Spinal cord (tissue), 10 donors: ENCODE measurements around the gene MOGAT2. TPM values are rescaled to one million over a fixed set of nuclear protein-coding genes. Genes with fewer than 3 reads are reported as not detected.

ENCODE experiments used
- DNase-seq, 6 donors: peaks; one replicate each; pipeline versions ENCODE4 v3.0.0 to v3.0.0-alpha.2; 2013 to 2015; ENCODE audit warnings: low spot score in 6 of 6, low read depth in 4 of 6
- H3K27ac ChIP-seq: one replicate; pipeline ENCODE4 v1.5.1; 2013; ENCODE audit warnings: low read depth, low read length, control low read depth
- H3K27me3 ChIP-seq: one replicate; pipeline ENCODE4 v1.6.1; 2013; ENCODE audit warnings: low read length; ENCODE audit not compliant: control insufficient read depth, insufficient read depth
- H3K36me3 ChIP-seq: one replicate; pipeline ENCODE4 v1.6.1; 2013; ENCODE audit warnings: low read length; ENCODE audit not compliant: control insufficient read depth, insufficient read depth
- H3K4me1 ChIP-seq: one replicate; pipeline ENCODE4 v1.6.1; 2013; ENCODE audit warnings: low read length; ENCODE audit not compliant: control insufficient read depth, insufficient read depth
- H3K4me3 ChIP-seq: one replicate; pipeline ENCODE4 v1.5.1; 2013; ENCODE audit warnings: low read depth, low read length, control low read depth
- H3K9me3 ChIP-seq: one replicate; pipeline ENCODE4 v1.6.1; 2013; ENCODE audit warnings: low read length; ENCODE audit not compliant: control insufficient read depth, insufficient read depth
- WGBS: methylation state at CpG from one replicate; pipeline ENCODE4 v1.1.5; 2013; ENCODE audit warnings: missing lambda C conversion rate; ENCODE audit not compliant: insufficient coverage; 5-methylcytosine and 5-hydroxymethylcytosine counted together
- polyA plus RNA-seq, 2 donors: library from polyadenylated mRNA; unstranded; fragments of 120-200 nt; gene quantifications; one replicate each; pipeline ENCODE4 v1.2.1, GENCODE V29; 2013; ENCODE audit not compliant: insufficient read length in 2 of 2
- total RNA-seq, 2 donors: library from RNA; depleted of rRNA in 1 of 2; stranded (reverse); fragments of 120-200 nt in 1 of 2; fragments of >200 nt in 1 of 2; gene quantifications; one replicate each; pipeline versions ENCODE4 v1.2.3 to v1.2.4, GENCODE V29; 2013 to 2014
- donor health status: healthy.

Gene MOGAT2
- total and polyA plus RNA-seq, 4 donors, result 0.12 to 0.29 TPM; not detected in 2

DNA sequence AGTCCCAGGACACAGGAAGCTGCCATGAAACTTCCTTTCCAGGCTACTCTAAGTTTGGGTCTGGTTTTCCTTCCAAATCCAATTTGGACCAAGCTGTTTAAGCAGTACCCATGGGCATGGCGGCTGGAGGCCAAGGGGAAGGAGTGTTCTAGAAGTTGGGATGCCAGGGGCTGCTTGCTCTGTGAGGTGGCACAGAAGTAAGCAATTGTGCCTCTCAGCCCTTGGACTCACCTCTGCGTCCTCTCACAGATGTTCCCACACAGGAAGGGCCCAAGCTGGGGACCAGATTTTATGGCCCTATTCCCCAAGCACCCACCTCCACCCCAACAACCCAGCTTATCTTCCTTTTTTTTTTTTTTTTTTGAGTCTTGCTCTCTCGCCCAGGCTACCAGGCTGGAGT, 47.5 kb downstream of the MOGAT2 start:
- H3K4me3 ChIP-seq, result no peak overlapping the region
- H3K9me3 ChIP-seq, result no peaks in the 10 kb centered on the region
- no peak for DNase-seq
- H3K27me3 ChIP-seq, result peaks cover 20% of the 10 kb centered on the region
- H3K36me3 ChIP-seq, result no peaks in the 10 kb centered on the region
- no peak overlapping the region for H3K27ac ChIP-seq
- 94% methylated on average over 2 of the region's 3 CpGs for WGBS
- peaks cover 13% of the 10 kb centered on the region for H3K4me1 ChIP-seq

DNA sequence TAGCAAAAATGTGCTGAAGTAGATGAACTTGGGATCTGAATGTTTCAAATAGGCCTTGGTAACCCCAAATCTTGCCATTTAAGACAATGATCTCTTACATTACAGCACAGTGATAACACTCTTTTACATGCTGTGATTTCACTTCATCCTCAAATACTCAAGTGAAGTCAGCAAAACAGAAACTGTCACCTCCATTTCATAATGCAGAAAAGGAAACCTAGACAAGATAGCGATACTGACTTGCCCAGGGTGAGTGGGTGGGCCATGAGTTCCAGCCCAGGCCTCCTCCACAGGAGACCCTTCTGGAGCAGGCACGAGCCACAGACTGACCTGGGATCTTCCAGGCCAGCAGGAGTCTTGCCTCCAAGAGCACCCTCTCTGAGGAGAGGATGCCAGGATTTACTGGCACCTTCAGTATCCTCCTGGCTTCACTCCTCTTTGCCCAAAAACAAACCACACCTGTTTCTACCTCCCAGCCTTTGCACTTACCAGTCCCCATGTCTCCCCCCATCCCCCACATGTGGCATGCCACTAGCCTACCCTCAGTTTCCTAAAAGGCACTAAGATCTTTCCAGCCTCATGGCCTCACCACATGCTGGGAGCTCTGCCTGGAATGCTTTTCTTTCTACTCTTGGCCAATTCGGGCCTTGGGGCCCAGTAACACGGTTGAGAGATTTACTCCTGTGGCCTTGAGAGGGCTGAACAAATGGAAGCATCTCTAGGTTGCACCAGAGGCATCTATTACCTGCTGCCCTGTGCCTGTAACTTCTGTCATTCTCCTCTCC, 49.0 kb downstream of the MOGAT2 start:
- Histone ChIP-seq H3K27me3 (peaks cover 24% of the 10 kb centered on the region), H3K9me3 (no peaks in the 10 kb centered on the region), H3K36me3 (no peaks in the 10 kb centered on the region), H3K4me1 (peaks cover 13% of the 10 kb centered on the region), H3K27ac (no peak overlapping the region), H3K4me3 (no peak overlapping the region)
- 43% methylated on average over 4 of the region's 4 CpGs for WGBS
- no peak for DNase-seq

DNA sequence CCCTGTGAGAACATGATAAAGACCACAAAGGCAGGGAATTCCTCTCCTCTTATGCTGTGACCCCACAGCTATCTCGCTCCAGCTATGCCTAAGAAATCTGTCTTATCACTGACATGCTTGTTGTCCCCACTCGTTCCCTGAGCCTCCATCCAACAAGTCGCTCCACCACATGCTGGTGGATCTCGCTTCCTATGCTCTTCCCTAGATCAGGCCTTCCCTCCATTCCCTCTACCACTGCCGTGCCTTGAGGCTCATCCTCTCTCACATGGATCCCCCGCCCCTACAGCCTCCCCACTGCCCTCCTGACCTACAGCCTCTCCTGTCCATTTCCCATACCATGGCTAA, 49.6 kb downstream of the MOGAT2 start:
- no peak for DNase-seq
- Histone ChIP-seq H3K36me3 (no peaks in the 10 kb centered on the region), H3K27ac (no peak overlapping the region), H3K4me1 (peaks cover 13% of the 10 kb centered on the region), H3K9me3 (no peaks in the 10 kb centered on the region), H3K27me3 (peaks cover 24% of the 10 kb centered on the region), H3K4me3 (no peak overlapping the region)
- 85% methylated on average over 6 of the region's 6 CpGs for WGBS

DNA sequence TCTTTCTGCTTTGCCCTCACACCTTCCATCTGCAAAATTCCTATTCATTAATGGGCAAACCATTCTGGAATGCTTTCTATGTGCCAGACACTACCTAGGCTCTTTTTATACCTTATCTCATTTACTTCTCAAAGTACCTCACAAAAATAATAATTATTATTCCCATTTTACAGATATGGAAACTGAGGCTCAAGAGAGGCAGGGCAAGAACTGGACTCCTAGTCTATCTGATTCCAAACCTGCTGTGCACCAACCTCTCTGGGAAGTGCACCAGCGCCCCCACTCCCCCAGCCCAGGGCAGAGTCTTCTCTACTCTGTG, 50.1 kb downstream of the MOGAT2 start:
- peak overlapping the region; percentile 46 for H3K4me3 ChIP-seq
- 67% methylated on average over 1 of the region's 1 CpG for WGBS
- H3K27ac ChIP-seq, result no peak overlapping the region
- no peaks in the 10 kb centered on the region for H3K36me3 ChIP-seq
- H3K9me3 ChIP-seq, result no peaks in the 10 kb centered on the region
- DNase-seq, result no peak
- peaks cover 13% of the 10 kb centered on the region for H3K4me1 ChIP-seq
- peaks cover 24% of the 10 kb centered on the region for H3K27me3 ChIP-seq

DNA sequence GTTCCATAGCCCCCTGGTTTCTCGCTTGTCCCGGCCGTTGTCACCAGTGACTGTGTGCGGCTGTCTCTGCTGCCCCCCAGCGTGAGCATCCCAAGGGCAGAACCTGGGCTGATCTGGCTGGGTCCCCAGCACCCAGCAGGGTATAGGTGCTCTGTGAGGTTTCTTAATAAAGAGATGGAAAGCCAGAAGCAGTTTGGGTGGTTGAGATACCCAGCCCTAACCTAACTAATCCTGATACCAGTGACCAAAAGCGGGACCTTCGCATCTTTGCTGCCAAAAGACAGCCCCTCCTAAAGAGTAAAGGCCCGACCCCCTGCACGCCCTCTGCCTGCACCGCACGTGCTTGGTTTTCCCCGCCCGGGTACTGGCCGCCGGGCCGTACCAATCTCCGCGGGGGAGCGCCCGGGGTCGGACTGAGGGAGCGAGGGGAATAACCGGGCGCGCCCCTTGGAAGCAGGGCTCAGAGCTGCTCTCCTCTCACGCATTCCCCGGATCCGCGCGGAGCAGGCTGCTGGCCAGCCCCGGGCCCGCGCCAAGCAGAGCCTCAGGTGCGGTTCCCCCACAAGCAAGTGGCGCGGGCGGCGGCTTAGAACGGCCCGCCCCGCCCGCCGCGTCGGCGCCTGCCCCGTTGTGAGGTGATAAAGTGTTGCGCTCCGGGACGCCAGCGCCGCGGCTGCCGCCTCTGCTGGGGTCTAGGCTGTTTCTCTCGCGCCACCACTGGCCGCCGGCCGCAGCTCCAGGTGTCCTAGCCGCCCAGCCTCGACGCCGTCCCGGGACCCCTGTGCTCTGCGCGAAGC, 50.7 kb downstream of the MOGAT2 start, which contains the start of gene DGAT2:
Gene DGAT2 (plus strand): TSS at position 667 of the 797 bp plus-strand sequence. CDS start 214 bp downstream, outside the sequence.
- no peaks in the 10 kb centered on the region for H3K9me3 ChIP-seq
- 1% methylated on average over 66 of the region's 66 CpGs for WGBS
- peaks cover 24% of the 10 kb centered on the region for H3K27me3 ChIP-seq
- H3K36me3 ChIP-seq, result no peaks in the 10 kb centered on the region
- H3K4me3 ChIP-seq, result peak within 1 kb of the TSS; percentile 46
- peak; percentile 15 to 90 (median 48) for DNase-seq
- peaks cover 13% of the 10 kb centered on the region for H3K4me1 ChIP-seq
- H3K27ac ChIP-seq, result no peak within 1 kb of the TSS

DNA sequence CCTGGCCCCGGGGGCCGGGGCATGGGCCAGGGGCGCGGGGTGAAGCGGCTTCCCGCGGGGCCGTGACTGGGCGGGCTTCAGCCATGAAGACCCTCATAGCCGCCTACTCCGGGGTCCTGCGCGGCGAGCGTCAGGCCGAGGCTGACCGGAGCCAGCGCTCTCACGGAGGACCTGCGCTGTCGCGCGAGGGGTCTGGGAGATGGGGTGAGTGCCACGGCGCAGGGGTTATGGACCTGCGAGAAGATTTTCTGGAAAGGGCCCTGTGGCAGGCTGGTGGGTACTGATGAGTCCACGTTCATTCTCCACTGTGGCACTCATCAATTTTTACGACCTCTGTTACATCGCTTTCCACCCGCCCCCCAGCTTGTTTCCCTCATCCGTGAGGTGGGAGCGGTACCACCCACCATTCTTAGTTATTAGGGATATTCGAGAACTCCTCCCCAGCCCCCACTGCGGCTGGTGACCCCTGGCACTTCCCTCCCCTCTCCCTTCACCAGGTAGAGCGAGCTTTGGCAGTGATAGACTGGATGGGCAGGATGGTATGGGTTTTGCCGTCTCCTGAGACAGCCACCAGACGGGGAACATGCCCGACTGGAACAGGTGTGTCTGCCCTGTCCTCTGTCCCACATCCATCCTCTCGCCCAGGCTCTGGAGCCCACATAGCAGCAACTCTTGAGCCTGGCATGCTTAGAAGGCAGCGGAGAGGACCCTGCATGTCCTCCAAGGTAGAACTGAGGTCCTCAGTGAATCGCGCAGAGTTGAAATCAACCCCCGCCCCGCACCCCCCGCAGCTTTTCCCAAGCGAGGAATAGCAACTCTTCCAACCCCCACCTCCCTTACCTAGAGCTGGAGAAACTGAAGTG, 51.5 kb downstream of the MOGAT2 start:
- DNase-seq, result peak in 1 of 6 donors; percentile 8
- Histone ChIP-seq H3K27me3 (peaks cover 24% of the 10 kb centered on the region), H3K36me3 (no peaks in the 10 kb centered on the region), H3K4me1 (peaks cover 13% of the 10 kb centered on the region), H3K27ac (no peak overlapping the region), H3K9me3 (no peaks in the 10 kb centered on the region), H3K4me3 (peak overlapping the region; percentile 46)
- WGBS, result 3% methylated on average over 36 of the region's 46 CpGs

DNA sequence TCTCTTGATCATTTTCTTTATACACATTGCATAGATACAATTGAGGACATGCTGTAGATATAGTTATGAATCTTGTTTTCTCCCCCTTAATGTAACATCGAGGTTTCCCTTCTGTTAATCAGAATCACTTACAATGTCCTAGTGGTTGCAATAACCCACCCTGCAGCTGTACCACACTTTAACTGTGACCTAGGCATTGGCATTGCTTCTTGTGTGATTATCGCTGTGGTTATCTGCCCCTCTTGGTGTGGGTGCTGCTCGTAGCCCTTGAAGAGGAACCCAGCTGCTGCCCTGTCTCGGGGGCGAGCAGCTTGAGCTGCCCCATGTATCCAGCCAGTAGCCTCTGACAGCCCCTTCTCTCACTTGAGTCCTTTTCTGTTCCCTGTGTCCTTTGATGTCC, 52.5 kb downstream of the MOGAT2 start:
- no peaks in the 10 kb centered on the region for H3K9me3 ChIP-seq
- no peak overlapping the region for H3K4me3 ChIP-seq
- H3K36me3 ChIP-seq, result no peaks in the 10 kb centered on the region
- no peak for DNase-seq
- peaks cover 24% of the 10 kb centered on the region for H3K27me3 ChIP-seq
- no peak overlapping the region for H3K27ac ChIP-seq
- peaks cover 13% of the 10 kb centered on the region for H3K4me1 ChIP-seq
- 89% methylated on average over 4 of the region's 5 CpGs for WGBS

DNA sequence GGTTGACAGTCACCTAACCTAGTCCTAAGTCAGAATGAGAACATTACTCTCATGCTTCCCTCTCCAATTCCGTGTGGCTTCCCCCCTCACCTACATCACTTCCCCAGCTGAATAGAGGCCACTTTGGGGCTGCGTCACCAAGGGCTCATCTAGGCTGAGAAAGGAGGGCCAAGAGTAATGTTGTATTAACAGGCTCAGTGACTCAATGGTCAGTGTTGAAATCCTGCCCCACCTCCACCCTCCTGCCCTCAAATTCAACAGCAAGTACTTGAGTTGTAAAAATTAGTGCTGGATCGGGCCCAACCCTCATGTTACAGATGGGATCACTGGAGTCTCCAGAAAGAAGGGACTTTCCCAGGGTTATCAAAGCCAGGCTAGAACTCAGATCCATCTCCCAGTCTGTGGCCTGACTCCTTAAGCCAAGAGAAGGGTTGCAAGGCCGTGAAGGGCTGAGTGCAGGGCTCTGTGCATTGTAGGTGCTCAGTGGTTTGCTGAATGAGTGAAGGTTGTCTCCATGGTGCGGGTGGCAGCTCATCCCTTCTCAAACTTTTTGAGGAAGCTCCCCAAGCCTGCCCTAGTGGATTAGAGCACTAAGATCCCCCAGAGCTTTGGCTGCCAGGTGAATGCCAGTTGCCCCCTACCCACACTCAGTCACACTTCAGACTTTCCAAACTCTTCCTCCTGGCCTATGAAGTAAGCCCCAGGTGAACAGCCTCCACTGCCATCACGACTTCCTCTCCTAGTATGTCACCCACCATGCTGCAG, 54.2 kb downstream of the MOGAT2 start:
- Histone ChIP-seq H3K27ac (no peak overlapping the region), H3K36me3 (no peaks in the 10 kb centered on the region), H3K4me1 (peaks cover 13% of the 10 kb centered on the region), H3K9me3 (no peaks in the 10 kb centered on the region), H3K27me3 (peaks cover 24% of the 10 kb centered on the region), H3K4me3 (no peak overlapping the region)
- DNase-seq, result no peak
- 90% methylated on average over 4 of the region's 6 CpGs for WGBS
